ENCODE measurements around the gene PTPRM.
"Not testable (repeated sequence)": the region's sequence is repeated elsewhere in the genome, so short reads cannot be mapped to it uniquely, and the experiment has no call there.

Gene PTPRM

DNA sequence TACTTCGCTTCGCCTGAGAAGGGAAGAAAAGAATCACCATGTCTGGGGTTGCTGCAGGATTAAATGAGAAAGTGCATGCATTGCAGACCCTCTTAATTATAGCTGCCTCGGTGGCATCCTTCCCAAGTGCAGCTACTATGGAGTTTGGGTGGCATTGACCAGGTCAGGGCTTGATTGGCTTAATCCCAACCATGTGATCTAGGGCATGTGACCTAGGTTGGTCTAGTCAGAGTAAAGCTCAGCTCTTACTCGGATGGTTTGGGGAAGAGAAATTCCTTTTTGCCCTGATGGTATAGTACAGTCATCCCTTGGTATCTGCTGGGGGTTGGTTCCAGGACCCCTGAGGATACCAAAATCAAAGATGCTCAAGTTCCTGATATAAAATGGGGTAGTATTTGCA lies 863.9 kb downstream of the PTPRM start:
- Histone ChIP-seq H3K9me3 (no peaks in the 10 kb centered on the region), H3K4me3 (no peak overlapping the region)
- DNase-seq = no peak

DNA sequence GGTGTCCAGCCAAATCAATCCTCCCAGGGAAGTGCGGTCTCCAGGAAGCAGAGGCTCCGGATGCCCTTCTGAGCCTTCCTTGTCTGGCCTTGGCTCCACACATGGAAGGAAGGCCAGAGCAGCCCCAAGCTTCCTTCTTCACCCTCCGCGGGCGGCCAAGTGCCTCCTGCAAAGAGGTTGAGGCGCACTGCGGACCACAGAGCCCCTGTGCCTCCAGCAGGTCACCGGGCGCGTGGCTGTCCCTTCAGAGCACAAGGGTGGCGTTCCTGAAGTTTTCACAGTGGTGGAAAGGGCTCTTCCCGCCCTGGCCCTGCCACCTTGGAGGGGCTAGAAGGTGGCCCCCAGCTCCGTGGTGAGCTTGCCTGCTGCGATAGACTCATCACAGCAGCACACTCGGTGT lies 866.2 kb downstream of the PTPRM start:
- DNase-seq = no peak
- intact Hi-C loops (cut with DNase I; ENCODE audit: low total_unique reads) = no loop called here
- Histone ChIP-seq H3K4me3 (no peak overlapping the region), H3K27me3 (peaks cover 0 to 5% of the 10 kb centered on the region in 2 donors), H3K9me3 (no peaks in the 10 kb centered on the region), H3K4me1 (no peaks in the 10 kb centered on the region), H3K36me3 (no peaks in the 10 kb centered on the region), H3K27ac (no peak overlapping the region)
- TF ChIP-seq, protein P1, sequence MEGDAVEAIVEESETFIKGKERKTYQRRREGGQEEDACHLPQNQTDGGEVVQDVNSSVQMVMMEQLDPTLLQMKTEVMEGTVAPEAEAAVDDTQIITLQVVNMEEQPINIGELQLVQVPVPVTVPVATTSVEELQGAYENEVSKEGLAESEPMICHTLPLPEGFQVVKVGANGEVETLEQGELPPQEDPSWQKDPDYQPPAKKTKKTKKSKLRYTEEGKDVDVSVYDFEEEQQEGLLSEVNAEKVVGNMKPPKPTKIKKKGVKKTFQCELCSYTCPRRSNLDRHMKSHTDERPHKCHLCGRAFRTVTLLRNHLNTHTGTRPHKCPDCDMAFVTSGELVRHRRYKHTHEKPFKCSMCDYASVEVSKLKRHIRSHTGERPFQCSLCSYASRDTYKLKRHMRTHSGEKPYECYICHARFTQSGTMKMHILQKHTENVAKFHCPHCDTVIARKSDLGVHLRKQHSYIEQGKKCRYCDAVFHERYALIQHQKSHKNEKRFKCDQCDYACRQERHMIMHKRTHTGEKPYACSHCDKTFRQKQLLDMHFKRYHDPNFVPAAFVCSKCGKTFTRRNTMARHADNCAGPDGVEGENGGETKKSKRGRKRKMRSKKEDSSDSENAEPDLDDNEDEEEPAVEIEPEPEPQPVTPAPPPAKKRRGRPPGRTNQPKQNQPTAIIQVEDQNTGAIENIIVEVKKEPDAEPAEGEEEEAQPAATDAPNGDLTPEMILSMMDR (IDR thresholded peaks at IDR 0.05) = no peak

More for the DNA sequence above, 863.9 kb downstream of the PTPRM start:
- Histone ChIP-seq H3K27ac (no peak overlapping the region), H3K4me1 (no peaks in the 10 kb centered on the region), H3K36me3 (no peaks in the 10 kb centered on the region), H3K27me3 (peaks cover 0 to 5% of the 10 kb centered on the region in 2 donors)
- intact Hi-C loops (cut with DNase I; ENCODE audit: low total_unique reads) = no loop called here
- TF ChIP-seq, protein P1 (IDR thresholded peaks at IDR 0.05) = no peak

DNA sequence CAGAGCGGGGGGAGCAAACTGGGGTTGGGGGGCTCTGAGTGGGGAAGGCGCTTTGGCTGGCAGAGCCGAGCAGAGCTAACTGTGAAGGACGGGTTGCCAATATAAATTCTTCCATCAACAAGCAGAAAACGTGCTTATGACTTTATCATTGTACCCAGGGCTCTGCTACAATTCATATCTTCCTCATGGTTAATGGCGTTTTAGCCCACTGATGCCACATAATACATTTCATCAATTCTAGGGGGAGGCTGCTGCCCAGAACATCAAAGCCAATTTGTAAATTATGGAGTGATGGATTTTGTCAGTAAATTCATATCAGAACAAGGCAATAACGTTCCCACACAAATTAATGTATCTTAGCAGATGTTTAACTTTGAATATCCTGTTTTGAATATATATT lies 866.7 kb downstream of the PTPRM start:
- Histone ChIP-seq H3K9me3 (peaks cover under 1 to 3% (median under 1%) of the 10 kb centered on the region in 3 donors), H3K4me3 (no peak overlapping the region), H3K36me3 (no peaks in the 10 kb centered on the region), H3K27me3 (peaks cover 0 to 5% of the 10 kb centered on the region in 2 donors), H3K4me1 (no peaks in the 10 kb centered on the region), H3K27ac (no peak overlapping the region)
- no peak for DNase-seq
- TF ChIP-seq, protein P1 (IDR thresholded peaks at IDR 0.05) = no peak
- intact Hi-C loops (cut with DNase I; ENCODE audit: low total_unique reads) = no loop called here

DNA sequence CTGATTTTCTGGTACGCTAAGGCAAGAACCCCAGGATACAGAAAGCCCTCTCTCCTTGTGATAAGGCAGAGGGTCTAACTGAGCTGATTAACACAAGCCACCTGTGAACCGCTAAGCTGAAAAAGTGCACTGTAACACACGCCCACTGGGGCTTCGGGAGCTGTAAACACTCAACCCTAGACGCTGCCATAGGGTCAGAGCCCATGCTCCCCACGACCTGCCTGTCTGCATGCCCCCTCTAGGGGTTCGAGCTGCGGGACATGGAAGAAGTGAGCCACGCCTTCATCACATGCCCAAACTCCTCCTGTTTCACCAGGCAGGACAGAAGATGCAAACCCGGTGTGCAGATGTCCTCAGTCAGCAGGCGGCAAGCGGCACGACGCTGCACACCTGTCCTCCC lies 868.3 kb downstream of the PTPRM start:
- Histone ChIP-seq H3K27ac (no peak overlapping the region), H3K4me1 (no peaks in the 10 kb centered on the region), H3K36me3 (no peaks in the 10 kb centered on the region), H3K4me3 (no peak overlapping the region), H3K9me3 (peaks cover 5 to 11% (median 8%) of the 10 kb centered on the region in 3 donors), H3K27me3 (peaks cover 0 to 5% of the 10 kb centered on the region in 2 donors)
- intact Hi-C loops (cut with DNase I; ENCODE audit: low total_unique reads) = no loop called here
- DNase-seq = no peak
- TF ChIP-seq, protein P1 (IDR thresholded peaks at IDR 0.05) = no peak

DNA sequence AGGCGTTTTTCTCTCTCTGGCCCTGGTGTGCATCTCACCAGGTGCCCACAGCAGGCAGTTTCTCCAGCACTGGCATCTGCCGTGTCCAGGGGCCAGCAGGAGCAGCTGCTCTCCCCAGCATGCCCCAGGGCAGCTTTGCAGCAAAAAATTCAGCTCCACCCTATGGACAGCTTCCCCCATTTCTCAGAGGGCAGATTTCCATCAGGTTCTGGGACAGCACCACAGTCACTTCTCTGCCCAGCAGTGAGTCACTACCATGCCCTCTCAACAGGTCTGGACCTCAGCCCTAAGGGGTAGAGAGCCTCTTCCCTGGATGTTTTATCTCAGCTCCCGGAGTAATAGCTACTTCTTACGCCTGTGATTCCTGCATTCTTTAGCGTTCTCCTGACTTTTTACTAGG lies 871.9 kb downstream of the PTPRM start:
- DNase-seq = no peak
- intact Hi-C loops (cut with DNase I; ENCODE audit: low total_unique reads) = no loop called here
- TF ChIP-seq, protein P1 (IDR thresholded peaks at IDR 0.05) = no peak
- Histone ChIP-seq H3K27me3 (peaks cover 0 to 5% of the 10 kb centered on the region in 2 donors), H3K4me3 (no peak overlapping the region), H3K36me3 (no peaks in the 10 kb centered on the region), H3K9me3 (peaks cover 5 to 11% (median 8%) of the 10 kb centered on the region in 3 donors), H3K4me1 (no peaks in the 10 kb centered on the region), H3K27ac (no peak overlapping the region)

DNA sequence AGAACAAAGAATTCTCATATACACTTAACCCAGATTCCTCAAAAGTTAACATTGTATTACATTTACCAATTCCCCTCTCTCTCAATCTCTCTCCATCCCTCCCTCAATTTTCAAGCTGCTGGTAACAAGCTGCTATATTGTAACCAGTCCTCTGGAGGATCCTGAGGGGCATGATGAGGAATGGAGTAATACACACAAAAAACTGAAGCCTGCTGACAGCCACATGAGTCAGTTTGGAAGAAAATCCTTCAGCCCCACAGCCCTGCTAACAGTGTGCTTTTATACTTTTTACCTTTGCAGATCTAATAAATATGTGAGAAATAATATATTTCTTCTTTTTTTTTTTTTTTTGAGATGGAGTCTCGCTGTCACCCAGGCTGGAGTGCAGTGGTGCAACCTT lies 876.4 kb downstream of the PTPRM start:
- no peak overlapping the region for H3K27ac ChIP-seq
- peaks cover 5 to 11% (median 8%) of the 10 kb centered on the region in 3 donors for H3K9me3 ChIP-seq
- H3K36me3 ChIP-seq = no peaks in the 10 kb centered on the region
- DNase-seq = no peak
- H3K27me3 ChIP-seq = no peaks in the 10 kb centered on the region
- intact Hi-C loops (cut with DNase I; ENCODE audit: low total_unique reads) = no loop called here
- H3K4me3 ChIP-seq = no peak overlapping the region
- TF ChIP-seq, protein P1 (IDR thresholded peaks at IDR 0.05) = no peak
- no peaks in the 10 kb centered on the region for H3K4me1 ChIP-seq

DNA sequence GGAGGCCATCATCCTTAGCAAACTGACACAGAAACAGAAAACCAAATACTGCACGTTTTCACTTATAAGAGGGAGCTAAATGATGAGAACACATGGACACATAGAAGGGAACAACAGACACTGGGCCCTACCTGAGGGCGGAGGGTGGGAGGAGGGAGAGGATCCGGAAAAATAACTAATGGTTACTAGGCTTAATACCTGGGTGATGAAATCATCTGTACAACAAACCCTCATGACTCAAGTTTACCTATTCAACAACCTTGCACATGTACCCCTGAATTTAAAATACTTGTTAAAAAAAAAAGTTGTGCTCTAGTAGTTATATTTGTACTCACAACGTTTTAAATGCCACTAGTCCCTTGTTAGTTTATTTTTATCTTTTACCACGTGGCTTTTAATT lies 879.8 kb downstream of the PTPRM start:
- not testable (repeated sequence) for H3K9me3 ChIP-seq, H3K27ac ChIP-seq
- DNase-seq = peak in 1 of 2 donors; percentile 3

More for the DNA sequence above, 879.8 kb downstream of the PTPRM start:
- H3K27me3 ChIP-seq; H3K36me3 ChIP-seq; H3K4me1 ChIP-seq; intact Hi-C loops (cut with DNase I; ENCODE audit: low total_unique reads); H3K4me3 ChIP-seq: not testable (repeated sequence)

Data from tibial artery (tissue), 4 donors.